Lung (tissue), 12 donors: ENCODE data around the gene BTBD2. TPM values are rescaled to one million over a fixed set of nuclear protein-coding genes. Genes with fewer than 3 reads are reported as not detected.

Experiments
- ATAC-seq: fragments of 200-7000 bp; cut with Tn5 transposase; one replicate; pipeline ENCODE4 v1.9.1; 2020; ENCODE audit warnings: moderate number of reproducible peaks; ENCODE audit not compliant: insufficient read depth, low FRiP score
- DNase-seq, 3 donors: peaks; one replicate each; pipeline ENCODE4 v3.0.0-alpha.2; 2013 to 2017
- H3K27ac ChIP-seq, 2 donors: one replicate each; pipeline ENCODE4 v1.5.1; 2013; ENCODE audit warnings: mild to moderate bottlenecking in 2 of 2, moderate library complexity in 2 of 2, control low read depth in 1 of 2, inconsistent platforms in 1 of 2, low read depth in 1 of 2, low read length in 1 of 2
- H3K27me3 ChIP-seq, 3 donors: one replicate each; pipeline ENCODE4 v1.5.1; 2013; ENCODE audit warnings: low read length in 2 of 3; ENCODE audit not compliant: control insufficient read depth in 3 of 3, insufficient read depth in 3 of 3
- H3K36me3 ChIP-seq, 4 donors: one replicate each; pipeline ENCODE4 v1.5.1; 2013; ENCODE audit warnings: low read length in 4 of 4, mild to moderate bottlenecking in 1 of 4, moderate library complexity in 1 of 4; ENCODE audit not compliant: control insufficient read depth in 4 of 4, insufficient read depth in 4 of 4
- H3K4me1 ChIP-seq, 5 donors: one replicate each; pipeline ENCODE4 v1.5.1; 2013; ENCODE audit warnings: low read length in 5 of 5, mild to moderate bottlenecking in 2 of 5, moderate library complexity in 1 of 5; ENCODE audit not compliant: control insufficient read depth in 5 of 5, insufficient read depth in 5 of 5
- H3K4me3 ChIP-seq: one replicate; pipeline ENCODE4 v1.5.1; 2013; ENCODE audit warnings: mild to moderate bottlenecking, control low read depth, moderate library complexity
- H3K9ac ChIP-seq, 2 donors: one replicate each; pipeline ENCODE4 v1.5.1; 2013; ENCODE audit warnings: low read length in 2 of 2, control low read depth in 1 of 2; ENCODE audit not compliant: insufficient read depth in 1 of 2
- H3K9me3 ChIP-seq, 4 donors: one replicate each; pipeline ENCODE4 v1.5.1; 2013; ENCODE audit warnings: low read length in 3 of 4, mild to moderate bottlenecking in 1 of 4, moderate library complexity in 1 of 4; ENCODE audit not compliant: control insufficient read depth in 4 of 4, insufficient read depth in 3 of 4
- CTCF ChIP-seq: IDR thresholded peaks from 2 replicates; pipeline ENCODE4 v1.5.1; 2012; ENCODE audit warnings: mild to moderate bottlenecking; ENCODE audit errors: control extremely low read depth, extremely low read depth
- WGBS, 2 donors: extraction: QIAGEN DNeasy Blood & Tissue Kit; methylation state at CpG; one replicate each; pipeline ENCODE4 v1.1.7; 2013; 5-methylcytosine and 5-hydroxymethylcytosine counted together
- polyA plus RNA-seq, 2 donors: library from polyadenylated mRNA; stranded (reverse); fragments of 200-250 nt; gene quantifications; one replicate each; pipeline ENCODE4 v1.2.1, GENCODE V29; 2013
- total RNA-seq, 2 donors: library from RNA; depleted of rRNA in 1 of 2; stranded (reverse); fragments of >200 nt in 1 of 2; gene quantifications; one replicate each; pipeline ENCODE4 v1.2.1, GENCODE V29; 2014 to 2021
- donor health status: control.
- donor health status: control.
- donor health status: Bipolar disorder and iron deficiency.
- donor health status: healthy.
- donor health status: DM: yes; HTN: yes; CAD: no.

BTBD2 gene
- total and polyA plus RNA-seq, 4 donors: 35.5 to 62.3 (median 44.8) TPM

- WGBS, 2 donors: 82 to 90% methylated on average over 38 to 42 of the region's 42 CpGs
- no peaks in the 10 kb centered on the region for H3K27me3 ChIP-seq
- no peak overlapping the region for H3K4me3 ChIP-seq
- TF ChIP-seq CTCF: no peak
- H3K4me1 ChIP-seq: no peaks in the 10 kb centered on the region
- no peak for DNase-seq
- no peak for ATAC-seq
- H3K9ac ChIP-seq: no peak overlapping the region
- peaks cover 0 to 3% (median 0%) of the 10 kb centered on the region in 4 donors for H3K9me3 ChIP-seq
- H3K27ac ChIP-seq: no peak overlapping the region
- peaks cover 0 to 60% (median 31%) of the 10 kb centered on the region in 4 donors for H3K36me3 ChIP-seq
Observed at GRCh38 chr19:1987197-1988187, 28.0 kb downstream of the BTBD2 start.

- no peak for TF ChIP-seq CTCF
- no peak overlapping the region for H3K27ac ChIP-seq
- no peaks in the 10 kb centered on the region for H3K27me3 ChIP-seq
- H3K9ac ChIP-seq: no peak overlapping the region
- no peaks in the 10 kb centered on the region for H3K4me1 ChIP-seq
- peaks cover 0 to 66% (median 33%) of the 10 kb centered on the region in 4 donors for H3K36me3 ChIP-seq
- no peak overlapping the region for H3K4me3 ChIP-seq
- peaks cover 0 to 3% (median 0%) of the 10 kb centered on the region in 4 donors for H3K9me3 ChIP-seq
- ATAC-seq (no peak), DNase-seq (no peak)
- 93 to 95% methylated on average over 41 to 42 of the region's 42 CpGs for WGBS, 2 donors
Observed at GRCh38 chr19:1986357-1987162, 29.0 kb downstream of the BTBD2 start.

- Histone ChIP-seq H3K27me3 (no peaks in the 10 kb centered on the region), H3K9me3 (peaks cover 0 to 3% (median 0%) of the 10 kb centered on the region in 4 donors), H3K36me3 (peaks cover 3 to 69% (median 28%) of the 10 kb centered on the region in 4 donors), H3K9ac (no peak overlapping the region), H3K27ac (no peak overlapping the region), H3K4me3 (no peak overlapping the region), H3K4me1 (no peaks in the 10 kb centered on the region)
- DNase-seq: no peak
- WGBS, 2 donors: 91 to 92% methylated on average over 43 to 44 of the region's 44 CpGs
- no peak for TF ChIP-seq CTCF
- ATAC-seq: no peak
Observed at GRCh38 chr19:1985588-1986356, 29.7 kb downstream of the BTBD2 start.
